Measurements from ENCODE around the gene GMEB2.
A peak's percentile ranks its signal among the peaks of the same experiment; 100 is the strongest.
"Not testable (repeated sequence)": the region's sequence is repeated elsewhere in the genome, so short reads cannot be mapped to it uniquely, and the experiment has no call there.

GMEB2 gene

DNA sequence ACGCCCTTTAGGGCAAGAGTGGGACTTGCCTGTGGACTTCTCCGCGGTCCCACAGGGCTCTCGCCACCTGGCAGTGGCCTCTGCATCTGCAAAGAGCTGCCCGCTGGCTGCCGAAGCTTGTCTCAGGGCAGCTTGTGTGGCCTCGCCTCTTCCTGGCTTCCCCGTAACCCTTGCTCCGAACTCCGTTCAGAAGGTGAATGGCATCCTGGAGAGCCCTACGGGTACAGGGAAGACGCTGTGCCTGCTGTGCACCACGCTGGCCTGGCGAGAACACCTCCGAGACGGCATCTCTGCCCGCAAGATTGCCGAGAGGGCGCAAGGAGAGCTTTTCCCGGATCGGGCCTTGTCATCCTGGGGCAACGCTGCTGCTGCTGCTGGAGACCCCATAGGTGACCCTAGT, 34.2 kb upstream of the GMEB2 start:
- TF ChIP-seq CTCF (IDR thresholded peaks at IDR 0.05; ENCODE audit: extremely low read depth, missing control alignments) = no peak
- DNase-seq (ENCODE audit: low spot score) = no peak

DNA sequence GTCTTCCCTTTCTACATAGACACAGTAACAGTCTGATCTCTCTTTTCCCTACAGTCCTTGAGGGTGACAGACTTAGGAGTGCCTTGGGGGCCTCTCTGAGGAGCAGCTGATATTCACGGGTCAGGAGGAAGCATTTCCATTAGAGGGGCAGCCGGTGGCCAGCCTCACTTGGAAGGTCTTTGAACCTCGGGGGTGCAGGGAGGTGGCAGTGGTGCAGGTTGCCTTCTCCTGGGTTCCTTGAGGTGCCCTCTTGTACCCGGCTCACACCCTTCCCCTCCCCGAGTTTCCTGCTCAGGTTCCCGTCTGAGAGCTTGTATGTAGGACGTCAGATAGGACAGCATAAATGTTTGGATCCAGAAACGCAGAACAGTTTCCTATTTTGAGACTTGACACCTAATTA, 33.7 kb upstream of the GMEB2 start:
- DNase-seq (ENCODE audit: low spot score) = no peak
- TF ChIP-seq CTCF (IDR thresholded peaks at IDR 0.05; ENCODE audit: extremely low read depth, missing control alignments) = no peak

GRCh38 chr20:63660174-63660573, 33.3 kb upstream of the GMEB2 start:
- DNase-seq (ENCODE audit: low spot score) = not testable (repeated sequence)

DNA sequence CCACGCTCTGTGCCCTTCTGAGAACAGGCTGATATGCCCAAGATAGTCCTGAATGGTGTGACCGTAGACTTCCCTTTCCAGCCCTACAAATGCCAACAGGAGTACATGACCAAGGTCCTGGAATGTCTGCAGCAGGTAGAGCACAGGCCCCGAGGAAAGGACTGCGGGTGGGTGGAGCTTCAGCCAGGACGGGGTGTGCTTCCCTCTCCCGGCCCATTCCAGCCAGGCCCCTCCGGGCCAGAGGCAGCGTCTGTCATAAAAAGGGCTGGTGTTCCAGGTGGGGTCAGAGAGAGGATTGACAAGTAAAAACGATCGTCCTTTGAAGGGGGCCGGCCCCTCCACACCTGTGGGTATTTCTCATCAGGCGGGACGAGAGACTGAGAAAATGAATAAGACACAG, 32.5 kb upstream of the GMEB2 start:
- no peak for TF ChIP-seq CTCF (IDR thresholded peaks at IDR 0.05; ENCODE audit: extremely low read depth, missing control alignments)
- no peak for DNase-seq (ENCODE audit: low spot score)

- no peak for DNase-seq (ENCODE audit: low spot score)
- no peak for TF ChIP-seq CTCF (IDR thresholded peaks at IDR 0.05; ENCODE audit: extremely low read depth, missing control alignments)
Measured at GRCh38 chr20:63658749-63659187, 31.9 kb upstream of the GMEB2 start.

GRCh38 chr20:63657937-63658748, 31.2 kb upstream of the GMEB2 start, which contains the start of gene RTEL1:
TSS of gene RTEL1 (plus strand) at chr20:63658312. CDS start at chr20:63659403, 1,091 bp downstream.
- no peak for TF ChIP-seq CTCF (IDR thresholded peaks at IDR 0.05; ENCODE audit: extremely low read depth, missing control alignments)
- DNase-seq (ENCODE audit: low spot score) = peak; percentile 97

- no peak for TF ChIP-seq CTCF (IDR thresholded peaks at IDR 0.05; ENCODE audit: extremely low read depth, missing control alignments)
- peak; percentile 47 for DNase-seq (ENCODE audit: low spot score)
Measured at GRCh38 chr20:63657260-63657936, 30.5 kb upstream of the GMEB2 start.

All from GM20000 (cell line).